ENCODE measurements around the gene SAMD4A.
A peak's percentile ranks its signal among the peaks of the same experiment; 100 is the strongest.

The SAMD4A gene

GRCh38 chr14:54565785-54566409 lies 1.0 kb upstream of the SAMD4A start:
- peak; percentile 96 for DNase-seq

- DNase-seq, result no peak
Observed at GRCh38 chr14:54567224-54567638, 303 bp downstream of the SAMD4A start.

- DNase-seq, result peak; percentile 78
Observed at GRCh38 chr14:54567639-54568561, 972 bp downstream of the SAMD4A start.

- peak; percentile 56 for DNase-seq
Observed at GRCh38 chr14:54568821-54569595, 2.1 kb downstream of the SAMD4A start.

GRCh38 chr14:54570047-54570446 lies 3.1 kb downstream of the SAMD4A start:
- no peak for DNase-seq

- no peak for DNase-seq
Observed at GRCh38 chr14:54570631-54571415, 3.9 kb downstream of the SAMD4A start.

GRCh38 chr14:54572316-54572715 lies 5.4 kb downstream of the SAMD4A start:
- no peak for DNase-seq

GRCh38 chr14:54574528-54574927 lies 7.6 kb downstream of the SAMD4A start:
- no peak for DNase-seq

- no peak for DNase-seq
Observed at GRCh38 chr14:54577494-54577893, 10.6 kb downstream of the SAMD4A start.

- DNase-seq, result no peak
Observed at GRCh38 chr14:54577977-54578376, 11.0 kb downstream of the SAMD4A start.

- no peak for DNase-seq
Observed at GRCh38 chr14:54579621-54580020, 12.7 kb downstream of the SAMD4A start.

- no peak for DNase-seq
Observed at GRCh38 chr14:54580933-54581332, 14.0 kb downstream of the SAMD4A start.

GRCh38 chr14:54582334-54582733 lies 15.4 kb downstream of the SAMD4A start:
- DNase-seq, result no peak

- DNase-seq, result no peak
Observed at GRCh38 chr14:54584097-54584496, 17.2 kb downstream of the SAMD4A start.

GRCh38 chr14:54585214-54585613 lies 18.3 kb downstream of the SAMD4A start:
- no peak for DNase-seq

- no peak for DNase-seq
Observed at GRCh38 chr14:54589076-54589475, 22.1 kb downstream of the SAMD4A start.

- DNase-seq, result no peak
Observed at GRCh38 chr14:54589843-54590242, 22.9 kb downstream of the SAMD4A start.

GRCh38 chr14:54590481-54590880 lies 23.6 kb downstream of the SAMD4A start:
- DNase-seq, result no peak

- DNase-seq, result no peak
Observed at GRCh38 chr14:54591461-54591860, 24.5 kb downstream of the SAMD4A start.

- DNase-seq, result no peak
Observed at GRCh38 chr14:54591866-54592265, 24.9 kb downstream of the SAMD4A start.

- DNase-seq, result no peak
Observed at GRCh38 chr14:54593860-54594259, 26.9 kb downstream of the SAMD4A start.

GRCh38 chr14:54594537-54594936 lies 27.6 kb downstream of the SAMD4A start:
- no peak for DNase-seq
